M059J (cell line): Measurements from ENCODE around the gene AGBL2. TPM values are rescaled to one million over a fixed set of nuclear protein-coding genes. Genes with fewer than 3 reads are reported as not detected.
"Not testable (repeated sequence)": the region's sequence is repeated elsewhere in the genome, so short reads cannot be mapped to it uniquely, and the experiment has no call there.

Experiments used
- DNase-seq: peaks from one replicate; pipeline ENCODE4 v3.0.0-alpha.2; 2012; ENCODE audit warnings: low read depth
- total RNA-seq: library from RNA; depleted of rRNA; stranded (reverse); fragments of >200 nt; shearing (Covaris generic); gene quantifications from 2 replicates; pipeline ENCODE4 v1.2.3, GENCODE V29; 2014; rRNA removed

Gene AGBL2
- total RNA-seq, 1 experiment from 2014 or later, result 1.2 TPM

- DNase-seq, result not testable (repeated sequence)
Measured at GRCh38 chr11:47636331-47636730, 78.8 kb downstream of the AGBL2 start.

- peak; percentile 42 for DNase-seq
Measured at GRCh38 chr11:47631473-47631872, 83.7 kb downstream of the AGBL2 start.

- no peak for DNase-seq
Measured at GRCh38 chr11:47628026-47628425, 87.1 kb downstream of the AGBL2 start.

GRCh38 chr11:47626234-47626633, 88.9 kb downstream of the AGBL2 start:
- no peak for DNase-seq

- DNase-seq, result no peak
Measured at GRCh38 chr11:47620836-47621378, 94.3 kb downstream of the AGBL2 start.

- DNase-seq, result peak; percentile 82
Measured at GRCh38 chr11:47617417-47617809, 97.8 kb downstream of the AGBL2 start.

GRCh38 chr11:47616726-47617416, 98.3 kb downstream of the AGBL2 start:
- DNase-seq, result peak; percentile 68

GRCh38 chr11:47615249-47615648, 99.9 kb downstream of the AGBL2 start:
- DNase-seq, result no peak

GRCh38 chr11:47611348-47611794, 103.8 kb downstream of the AGBL2 start:
- DNase-seq, result no peak

- no peak for DNase-seq
Measured at GRCh38 chr11:47609675-47610074, 105.5 kb downstream of the AGBL2 start.

Other genes starting within 250 kb of the AGBL2 start
- gene CELF1, start 162.2 kb downstream of the AGBL2 start, total RNA-seq, result 50.0 and 73.1 TPM in 2 replicates
- gene PTPMT1, start 149.8 kb downstream of the AGBL2 start, total RNA-seq, result 183 and 234 TPM in 2 replicates
- gene KBTBD4, start 136.4 kb downstream of the AGBL2 start, total RNA-seq, result 26.0 and 35.4 TPM in 2 replicates
- gene NDUFS3, start 136.3 kb downstream of the AGBL2 start, total RNA-seq, result 85.7 and 108 TPM in 2 replicates
- not detected in 2 replicates for gene FAM180B, start 128.7 kb downstream of the AGBL2 start, total RNA-seq
- 0.10 TPM in 1 of 2 replicates, not detected in the other for gene C1QTNF4, start 121.0 kb downstream of the AGBL2 start, total RNA-seq
- 138 and 204 TPM in 2 replicates for gene MTCH2, start 72.8 kb downstream of the AGBL2 start, total RNA-seq
- 23.4 and 36.5 TPM in 2 replicates for gene FNBP4, start 52.0 kb upstream of the AGBL2 start, total RNA-seq
- 28.2 and 43.3 TPM in 2 replicates for gene NUP160, start 133.0 kb upstream of the AGBL2 start, total RNA-seq